HG02798 (cell line): ENCODE results near the gene FGD6.
A peak's percentile ranks its signal among the peaks of the same experiment; 100 is the strongest.
"Not testable (repeated sequence)": the region's sequence is repeated elsewhere in the genome, so short reads cannot be mapped to it uniquely, and the experiment has no call there.

Experiments
- ATAC-seq: cut with Tn5 transposase; IDR thresholded peaks from one replicate; pipeline ENCODE4 v1.9.1; 2021; ENCODE audit warnings: mild to moderate bottlenecking; ENCODE audit not compliant: unreplicated experiment, poor library complexity

The FGD6 gene

GRCh38 chr12:95217377-95218149 is at the start of gene FGD6, which contains the start of gene VEZT:
TSS of gene FGD6 (minus strand) at chr12:95217467. CDS start at chr12:95217240, 227 bp downstream.
TSS of gene VEZT (plus strand) at chr12:95217807. CDS start at chr12:95217851, 44 bp downstream.
- peak; percentile 95 for ATAC-seq

- no peak for ATAC-seq
These were observed 49.0 kb upstream of the FGD6 start for GRCh38 chr12:95266254-95266653.

GRCh38 chr12:95265765-95266164 is 48.5 kb upstream of the FGD6 start:
- ATAC-seq, result no peak

GRCh38 chr12:95262808-95263207 is 45.5 kb upstream of the FGD6 start:
- no peak for ATAC-seq

GRCh38 chr12:95261109-95261508 is 43.8 kb upstream of the FGD6 start:
- no peak for ATAC-seq

GRCh38 chr12:95259368-95259767 is 42.1 kb upstream of the FGD6 start:
- ATAC-seq, result no peak

GRCh38 chr12:95258803-95259202 is 41.5 kb upstream of the FGD6 start:
- ATAC-seq, result no peak

- ATAC-seq, result no peak
These were observed 40.9 kb upstream of the FGD6 start for GRCh38 chr12:95258151-95258550.

- no peak for ATAC-seq
These were observed 40.3 kb upstream of the FGD6 start for GRCh38 chr12:95257541-95257940.

GRCh38 chr12:95253386-95253785 is 36.1 kb upstream of the FGD6 start:
- ATAC-seq, result no peak

- no peak for ATAC-seq
These were observed 31.5 kb upstream of the FGD6 start for GRCh38 chr12:95248604-95249360.

- no peak for ATAC-seq
These were observed 30.8 kb upstream of the FGD6 start for GRCh38 chr12:95248095-95248494.

GRCh38 chr12:95244350-95244749 is 27.1 kb upstream of the FGD6 start:
- no peak for ATAC-seq

- no peak for ATAC-seq
These were observed 26.4 kb upstream of the FGD6 start for GRCh38 chr12:95243497-95244183.

GRCh38 chr12:95241761-95242506 is 24.7 kb upstream of the FGD6 start:
- no peak for ATAC-seq

GRCh38 chr12:95241138-95241537 is 23.9 kb upstream of the FGD6 start:
- not testable (repeated sequence) for ATAC-seq

- no peak for ATAC-seq
These were observed 23.3 kb upstream of the FGD6 start for GRCh38 chr12:95240556-95240955.

GRCh38 chr12:95239835-95240234 is 22.6 kb upstream of the FGD6 start:
- not testable (repeated sequence) for ATAC-seq

GRCh38 chr12:95239216-95239615 is 21.9 kb upstream of the FGD6 start:
- ATAC-seq, result no peak

- no peak for ATAC-seq
These were observed 20.9 kb upstream of the FGD6 start for GRCh38 chr12:95238150-95238549.
